Loucy (cell line): ENCODE data around the gene XKR8.
"Not testable (repeated sequence)": the region's sequence is repeated elsewhere in the genome, so short reads cannot be mapped to it uniquely, and the experiment has no call there.

ENCODE experiments used
- H2AFZ ChIP-seq: fragments of 200-600 bp; sonication (generic); 2 replicates; pipeline ENCODE4 v1.6.0; 2016; ENCODE audit warnings: antibody characterized with exemption, mild to moderate bottlenecking, low read length, moderate library complexity
- H3F3A ChIP-seq: fragments of 200-600 bp; 2 replicates; pipeline ENCODE4 v1.6.0; 2016; ENCODE audit warnings: antibody characterized with exemption, low read depth, mild to moderate bottlenecking
- H3K27me3 ChIP-seq: fragments of 200-600 bp; sonication (generic); 2 replicates; pipeline ENCODE4 v1.6.1; 2014; ENCODE audit warnings: low read length, mild to moderate bottlenecking; ENCODE audit not compliant: insufficient read depth, poor library complexity, severe bottlenecking
- H3K36me3 ChIP-seq: fragments of 200-600 bp; sonication (generic); 2 replicates; pipeline ENCODE4 v1.6.1; 2016; ENCODE audit warnings: low read length; ENCODE audit not compliant: insufficient read depth
- H3K4me1 ChIP-seq: fragments of 200-600 bp; sonication (generic); 2 replicates; pipeline ENCODE4 v1.5.1; 2014; ENCODE audit warnings: low read length, mild to moderate bottlenecking; ENCODE audit not compliant: insufficient read depth, poor library complexity, severe bottlenecking
- H3K4me2 ChIP-seq: fragments of 200-600 bp; sonication (generic); 2 replicates; pipeline ENCODE4 v1.6.0; 2014; ENCODE audit warnings: antibody characterized with exemption, low read length, low read depth, mild to moderate bottlenecking; ENCODE audit not compliant: poor library complexity, severe bottlenecking
- H3K4me3 ChIP-seq: fragments of 200-600 bp; sonication (generic); 2 replicates; pipeline ENCODE4 v1.5.1; 2014; ENCODE audit warnings: low read length, mild to moderate bottlenecking, mixed read lengths; ENCODE audit not compliant: poor library complexity, severe bottlenecking
- H3K79me2 ChIP-seq: fragments of 200-600 bp; sonication (generic); 2 replicates; pipeline ENCODE4 v1.6.1; 2014; ENCODE audit warnings: low read length; ENCODE audit not compliant: insufficient read depth
- H3K9ac ChIP-seq: fragments of 200-600 bp; sonication (generic); 2 replicates; pipeline ENCODE4 v1.6.0; 2014; ENCODE audit warnings: mild to moderate bottlenecking, low read depth, low read length, moderate library complexity; ENCODE audit not compliant: poor library complexity, severe bottlenecking
- H3K9me2 ChIP-seq: fragments of 200-600 bp; sonication (generic); replicated peaks from 2 replicates; pipeline ENCODE4 v1.6.1; 2016; ENCODE audit warnings: low read depth, low read length, mixed read lengths
- H3K9me3 ChIP-seq: fragments of 200-600 bp; sonication (generic); 2 replicates; pipeline ENCODE4 v1.6.1; 2014; ENCODE audit warnings: mild to moderate bottlenecking, antibody characterized with exemption, low read length, low read depth; ENCODE audit not compliant: insufficient read depth
- H4K20me1 ChIP-seq: fragments of 200-600 bp; sonication (generic); 2 replicates; pipeline ENCODE4 v1.6.0; 2014; ENCODE audit warnings: antibody characterized with exemption, low read length, mild to moderate bottlenecking; ENCODE audit not compliant: insufficient read depth, poor library complexity, severe bottlenecking
- CTCF ChIP-seq: fragments of 200-600 bp; sonication (generic); conservative IDR thresholded peaks from 2 replicates; pipeline ENCODE4 v1.5.1; 2014; ENCODE audit warnings: mild to moderate bottlenecking, antibody characterized with exemption, low read length
- EZH2phosphoT487 ChIP-seq: fragments of 200-600 bp; IDR thresholded peaks from 2 replicates; pipeline ENCODE4 v1.6.1; 2018; ENCODE audit warnings: antibody characterized with exemption, mild to moderate bottlenecking, moderate library complexity, borderline replicate concordance

XKR8 gene

GRCh38 chr1:27993241-27993640 is 33.5 kb downstream of the XKR8 start:
- Histone ChIP-seq H3K36me3 (peaks cover 72% of the 10 kb centered on the region; the same call in 1 of the 2 replicates), H3F3A (no peaks in the 10 kb centered on the region)
- no peak for TF ChIP-seq CTCF
- TF ChIP-seq EZH2phosphoT487 = no peak

GRCh38 chr1:27994060-27994459 is 34.3 kb downstream of the XKR8 start:
- Histone ChIP-seq H2AFZ (no peak overlapping the region), H3F3A (no peaks in the 10 kb centered on the region), H3K27me3 (no peaks in the 10 kb centered on the region), H3K4me1 (peaks cover 11% of the 10 kb centered on the region), H3K4me2 (no peak overlapping the region), H3K4me3 (no peak overlapping the region), H3K9me2 (no peaks in the 10 kb centered on the region), H3K79me2 (no peaks in the 10 kb centered on the region), H4K20me1 (no peaks in the 10 kb centered on the region), H3K9ac (no peak overlapping the region), H3K36me3 (peaks cover 71% of the 10 kb centered on the region), H3K9me3 (no peaks in the 10 kb centered on the region)
- TF ChIP-seq CTCF (no peak), EZH2phosphoT487 (no peak)

More at GRCh38 chr1:27993241-27993640, 33.5 kb downstream of the XKR8 start:
- Histone ChIP-seq H3K4me3 (no peak overlapping the region), H2AFZ (no peak overlapping the region), H3K9ac (peak overlapping the region; percentile 67), H3K27me3 (no peaks in the 10 kb centered on the region), H3K79me2 (no peaks in the 10 kb centered on the region), H3K4me1 (peaks cover 11% of the 10 kb centered on the region), H3K4me2 (no peak overlapping the region), H3K9me2 (no peaks in the 10 kb centered on the region), H3K9me3 (no peaks in the 10 kb centered on the region), H4K20me1 (no peaks in the 10 kb centered on the region)

GRCh38 chr1:27994526-27994925 is 34.8 kb downstream of the XKR8 start:
- H3K9me2 ChIP-seq, H3K9me3 ChIP-seq, H3K27me3 ChIP-seq, H3F3A ChIP-seq, H3K4me3 ChIP-seq, H3K9ac ChIP-seq, H3K4me2 ChIP-seq, H2AFZ ChIP-seq, H4K20me1 ChIP-seq, H3K79me2 ChIP-seq: not testable (repeated sequence)
- H3K36me3 ChIP-seq = peaks cover 69% of the 10 kb centered on the region
- H3K4me1 ChIP-seq = peaks cover 11% of the 10 kb centered on the region

- TF ChIP-seq EZH2phosphoT487 (no peak), CTCF (no peak)
- Histone ChIP-seq H3K4me3 (no peak overlapping the region), H2AFZ (no peak overlapping the region), H3K79me2 (no peaks in the 10 kb centered on the region), H4K20me1 (no peaks in the 10 kb centered on the region), H3K9me2 (no peaks in the 10 kb centered on the region), H3K36me3 (peaks cover 55% of the 10 kb centered on the region), H3F3A (no peaks in the 10 kb centered on the region), H3K9me3 (no peaks in the 10 kb centered on the region), H3K4me2 (no peak overlapping the region), H3K27me3 (no peaks in the 10 kb centered on the region), H3K4me1 (no peaks in the 10 kb centered on the region), H3K9ac (no peak overlapping the region)
Measured at GRCh38 chr1:27999055-27999454, 39.3 kb downstream of the XKR8 start.
